K562 (cell line): ENCODE results near the gene FZD10. TPM values are rescaled to one million over a fixed set of nuclear protein-coding genes. Genes with fewer than 3 reads are reported as not detected.

Experiments used
- ATAC-seq: fragments of 200-7000 bp; cut with Tn5 transposase; 3 replicates; pipeline ENCODE4 v1.9.1; 2020; ENCODE audit warnings: moderate library complexity
- BruUV-seq: library from RNA; stranded (reverse); fragments of 400-500 nt; replicated peaks from 2 replicates; lab custom pipeline; 2021; lab: Mats Ljungman, UMichigan
- CTCF ChIA-PET: fragments of 300-600 bp; formaldehyde crosslinking; extraction: SDS; loops from one replicate; lab custom pipeline; 2021; ENCODE audit warnings: low intra/inter-chr PET ratio; lab: Yijun Ruan, JAX
- POLR2A ChIA-PET: fragments of 300-600, 350-650 bp; sonication (Branson Sonifier 250); formaldehyde crosslinking; extraction: SDS; loops from one replicate; lab custom pipeline; 2021; ENCODE audit warnings: antibody characterized with exemption, inconsistent platforms; lab: Yijun Ruan, JAX
- DNase-seq, 4 experiments: peaks; one replicate each; pipeline versions ENCODE4 v3.0.0 to v3.0.0-alpha.2; 2011 to 2018; ENCODE audit warnings: low spot score in 3 of 4, mixed read lengths in 3 of 4; ENCODE audit errors: extremely low read depth in 1 of 4
- FAIRE-seq: peaks from 2 replicates; lab custom pipeline; 2011; peaks lifted over from hg19 to GRCh38; lab: Jason Lieb, UNC
- H2AFZ ChIP-seq: 2 replicates; pipeline ENCODE4 v1.6.0; 2011; ENCODE audit warnings: low read depth, low read length, control low read depth, inconsistent platforms
- H3K27ac ChIP-seq: fragments of 200-600 bp; 3 replicates; pipeline ENCODE4 v1.8.0; 2011; ENCODE audit warnings: low read depth, mild to moderate bottlenecking, control low read depth, inconsistent platforms, low read length, moderate library complexity, mixed read lengths; ENCODE audit errors: extremely low read depth
- H3K27me3 ChIP-seq, 2 experiments: fragments of 300-600 bp in 1 of 2; 2 replicates in 1 of 2; 3 replicates in 1 of 2; pipeline versions ENCODE4 v1.6.0 to v1.8.0; 2011; ENCODE audit warnings: inconsistent platforms in 2 of 2, low read length in 2 of 2, mild to moderate bottlenecking in 1 of 2, mixed read lengths in 1 of 2, moderate library complexity in 1 of 2; ENCODE audit not compliant: control insufficient read depth in 2 of 2, insufficient read depth in 2 of 2
- H3K36me3 ChIP-seq: fragments of 300-600 bp; 3 replicates; pipeline ENCODE4 v1.8.0; 2011; ENCODE audit warnings: mild to moderate bottlenecking, low read length, inconsistent platforms; ENCODE audit not compliant: control insufficient read depth, insufficient read depth
- H3K4me1 ChIP-seq, 2 experiments: fragments of 200-600 bp in 1 of 2; replicated peaks in 1 of 2; 2 replicates in 1 of 2; 3 replicates in 1 of 2; pipeline versions ENCODE4 v1.5.1 to v1.8.0; 2011; ENCODE audit warnings: inconsistent platforms in 2 of 2, low read length in 2 of 2, mild to moderate bottlenecking in 1 of 2, mixed read lengths in 1 of 2, moderate library complexity in 1 of 2; ENCODE audit not compliant: control insufficient read depth in 2 of 2, insufficient read depth in 2 of 2
- H3K4me2 ChIP-seq: 2 replicates; pipeline ENCODE4 v1.6.1; 2011; ENCODE audit warnings: low read length, control low read depth, inconsistent platforms, mixed read lengths; ENCODE audit not compliant: insufficient read depth
- H3K4me3 ChIP-seq: fragments of 200-600 bp; sonication (generic), shearing (Covaris generic); 2 replicates; pipeline ENCODE4 v1.5.1; 2016; ENCODE audit warnings: control low read depth, inconsistent platforms
- H3K79me2 ChIP-seq: fragments of 200-600 bp; 3 replicates; pipeline ENCODE4 v1.8.0; 2011; ENCODE audit warnings: low read length, inconsistent platforms; ENCODE audit not compliant: control insufficient read depth, insufficient read depth
- H3K9ac ChIP-seq, 2 experiments: 2 replicates each; pipeline versions ENCODE4 v1.6.0 to v1.6.1; 2011; ENCODE audit warnings: low read depth in 2 of 2, low read length in 2 of 2, control low read depth in 1 of 2, inconsistent platforms in 1 of 2, mild to moderate bottlenecking in 1 of 2, mixed read lengths in 1 of 2; ENCODE audit not compliant: insufficient read depth in 1 of 2
- H3K9me1 ChIP-seq: one replicate; pipeline ENCODE4 v1.6.0; 2011; ENCODE audit warnings: inconsistent platforms, mild to moderate bottlenecking, low read length, moderate library complexity; ENCODE audit not compliant: control insufficient read depth, insufficient read depth
- H3K9me3 ChIP-seq: replicated peaks from 2 replicates; pipeline ENCODE4 v1.5.1; 2011; ENCODE audit warnings: low read depth, low read length, inconsistent platforms; ENCODE audit not compliant: control insufficient read depth, insufficient read depth
- H4K20me1 ChIP-seq: replicated peaks from 2 replicates; pipeline ENCODE4 v1.6.1; 2011; ENCODE audit warnings: low read length, inconsistent platforms, mixed read lengths; ENCODE audit not compliant: control insufficient read depth, insufficient read depth
- CBFA2T2 ChIP-seq: fragments of 450-650 bp; conservative IDR thresholded peaks from 2 replicates; pipeline ENCODE4 v1.6.1; 2017; ENCODE audit warnings: mild to moderate bottlenecking
- EZH2 ChIP-seq: IDR thresholded peaks from 2 replicates; pipeline ENCODE4 v1.6.1; 2012; ENCODE audit warnings: low read depth, mild to moderate bottlenecking, inconsistent platforms, low read length, borderline replicate concordance
- FOXJ3 ChIP-seq: sonication (generic); formaldehyde crosslinking; IDR thresholded peaks from 2 replicates; pipeline ENCODE4 v1.4.0; 2020; ENCODE audit warnings: mild to moderate bottlenecking, missing genetic modification reagents
- HCFC1 ChIP-seq: IDR thresholded peaks from 2 replicates; pipeline ENCODE4 v1.6.1; 2012; ENCODE audit warnings: low read depth, low read length, improper control_type of control experiment
- NCOA4 ChIP-seq: fragments of 450-650 bp; IDR thresholded peaks from 2 replicates; pipeline ENCODE4 v1.6.1; 2018; ENCODE audit warnings: mild to moderate bottlenecking; ENCODE audit not compliant: partially characterized antibody
- PHB ChIP-seq: fragments of 250-450 bp; sonication (Bioruptor Pico); IDR thresholded peaks from 2 replicates; pipeline ENCODE4 v1.5.0; 2021
- POLR2A ChIP-seq: fragments of 450-650 bp; conservative IDR thresholded peaks from 2 replicates; pipeline ENCODE4 v1.6.1; 2016
- SRSF7 ChIP-seq: fragments of 200-400 bp; formaldehyde crosslinking; optimal IDR thresholded peaks from 2 replicates; pipeline ENCODE3; 2017; ENCODE audit warnings: mild to moderate bottlenecking, low read depth, low read length
- ZNF384 ChIP-seq: IDR thresholded peaks from 2 replicates; pipeline ENCODE4 v1.6.1; 2012; ENCODE audit warnings: low read depth, low read length, improper control_type of control experiment
- ZNF408 ChIP-seq: fragments of 250-450 bp; sonication (Bioruptor Pico); IDR thresholded peaks from 2 replicates; pipeline ENCODE4 v1.4.0; 2020; ENCODE audit warnings: low read depth, mild to moderate bottlenecking, moderate library complexity
- ZNF589 ChIP-seq: fragments of 200-800 bp; sonication (Bioruptor generic); IDR thresholded peaks from 2 replicates; pipeline ENCODE4 v1.6.1; 2016; ENCODE audit warnings: low read depth, missing genetic modification characterization, missing compliant biosample characterization
- ZNF780A ChIP-seq: fragments of 250-450 bp; sonication (Bioruptor Pico); IDR thresholded peaks from 2 replicates; pipeline ENCODE4 v1.5.0; 2021; ENCODE audit warnings: mild to moderate bottlenecking
- ZZZ3 ChIP-seq: fragments of 450-650 bp; IDR thresholded peaks from 2 replicates; pipeline ENCODE4 v1.6.1; 2016; ENCODE audit warnings: antibody characterized with exemption, mild to moderate bottlenecking, moderate library complexity
- WGBS: fragments of 100-300 bp; shearing (Covaris generic); methylation state at CpG from one replicate; pipeline ENCODE4 v1.1.6; 2016; ENCODE audit warnings: low coverage, mixed read lengths; ENCODE audit not compliant: insufficient coverage; ENCODE audit errors: missing lambda C conversion rate; 5-methylcytosine and 5-hydroxymethylcytosine counted together
- in situ Hi-C: fragments of 300-500 bp; cut with MboI; formaldehyde crosslinking; loops from 4 replicates; pipeline ENCODE4 v1.15.0; 2018; ENCODE audit warnings: inconsistent platforms, mixed read lengths
- intact Hi-C: fragments of 100-400 bp; cut with micrococcal nuclease; formaldehyde crosslinking; loops from 2 replicates; pipeline ENCODE4 v1.14.2; 2022
- polyA plus RNA-seq, 8 experiments: library from polyadenylated mRNA; depleted of rRNA in 4 of 8; stranded (reverse) in 5 of 8; unstranded in 3 of 8; fragments of >200 nt; fragmentation: Nextera tagmentation in 2 of 8; fragmentation: Illumina TruSeq in 1 of 8; extraction: Ambion mirVana in 2 of 8; extraction: Trizol in 1 of 8; gene quantifications; 2 replicates each; pipeline versions ENCODE4 v1.2.1 to v1.2.3, GENCODE V29; 2011 to 2014; ENCODE audit warnings: inconsistent platforms in 1 of 8, missing spikeins in 1 of 8
- total RNA-seq, 7 experiments: library from RNA; depleted of rRNA in 6 of 7; stranded (reverse); fragments of >200 nt in 6 of 7; fragmentation: Illumina TruSeq in 2 of 7; extraction: Trizol in 2 of 7; gene quantifications; 2 replicates each; pipeline versions ENCODE4 v1.2.1 to v1.2.3, GENCODE V29; 2011 to 2021; ENCODE audit warnings: low replicate concordance in 1 of 7
- TF ChIP-seq, protein P1 (sequence below): sonication (generic); formaldehyde crosslinking; IDR thresholded peaks from 2 replicates; pipeline ENCODE4 v1.8.1; 2023; ENCODE audit warnings: mild to moderate bottlenecking, missing genetic modification reagents
- TF ChIP-seq, protein P2 (sequence below): fragments of 250-450 bp; sonication (Bioruptor Pico); IDR thresholded peaks from 2 replicates; pipeline ENCODE4 v1.4.0; 2020; ENCODE audit warnings: borderline replicate concordance
- TF ChIP-seq, protein P3 (sequence below), 3 experiments: fragments of 200-800 bp in 1 of 3; fragments of 250-450 bp in 1 of 3; fragments of 450-650 bp in 1 of 3; sonication (Bioruptor Pico) in 1 of 3; sonication (Bioruptor generic) in 1 of 3; formaldehyde crosslinking in 1 of 3; IDR thresholded peaks; 2 replicates each; pipeline versions ENCODE4 v1.6.1 to v1.8.0; 2016 to 2022; ENCODE audit warnings: mild to moderate bottlenecking in 2 of 3, missing genetic modification characterization in 2 of 3, missing compliant biosample characterization in 1 of 3, moderate library complexity in 1 of 3

Gene FZD10
- total and polyA plus RNA-seq, 9 of the 15 experiments (the other 6 are each of a cell fraction or from before 2014, with no cell fraction given) = not detected

DNA sequence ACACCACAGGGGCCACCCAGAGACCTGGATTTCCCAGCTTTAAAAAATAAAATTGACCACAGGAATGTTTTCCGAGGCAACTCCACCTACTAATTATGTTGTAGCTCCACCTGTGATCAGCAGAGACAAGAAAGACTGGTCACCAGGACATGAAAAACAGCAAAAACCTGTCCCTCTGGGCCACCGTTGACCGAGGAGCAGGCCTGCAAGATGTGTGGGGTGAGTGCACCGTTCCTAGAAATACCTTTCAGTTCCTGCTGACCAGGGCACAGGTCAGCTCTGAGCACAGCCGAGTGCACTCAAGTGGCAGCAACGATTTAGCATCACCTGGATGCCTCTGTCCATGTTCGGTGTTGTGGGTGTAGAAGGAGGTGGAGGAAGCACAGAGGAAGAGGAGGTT, 16.9 kb downstream of the FZD10 start:
- no peak overlapping the region for H3K4me3 ChIP-seq
- in situ Hi-C loops = no loop called here
- H3K9me1 ChIP-seq = no peaks in the 10 kb centered on the region
- ATAC-seq (no peak), DNase-seq (no peak), FAIRE-seq (no peak)
- no peaks in the 10 kb centered on the region for H3K4me1 ChIP-seq
- no peak overlapping the region for H3K4me2 ChIP-seq
- no peak overlapping the region for H2AFZ ChIP-seq
- H3K9ac ChIP-seq = no peak overlapping the region
- POLR2A ChIA-PET = no interaction called here
- BruUV-seq = no TSS peak
- no peaks in the 10 kb centered on the region for H3K79me2 ChIP-seq
- H3K9me3 ChIP-seq = no peaks in the 10 kb centered on the region
- H3K27me3 ChIP-seq = peaks cover 0 to 13% of the 10 kb centered on the region in 2 experiments; a peak in 3 of 5 replicates
- H3K36me3 ChIP-seq = no peaks in the 10 kb centered on the region
- no peaks in the 10 kb centered on the region for H4K20me1 ChIP-seq
- WGBS = 2% methylated on average over 7 of the region's 7 CpGs
- TF ChIP-seq ZZZ3 (no peak), EZH2 (no peak), FOXJ3 (CRISPR knock-in tag) (no peak), SRSF7 (no peak), CBFA2T2 (no peak), ZNF384 (no peak), ZNF408 (no peak), HCFC1 (no peak), ZNF780A (no peak), POLR2A (no peak), ZNF589 (CRISPR knock-in tag) (no peak), PHB (CRISPR knock-in tag) (no peak), NCOA4 (no peak)
- TF ChIP-seq, protein P1, sequence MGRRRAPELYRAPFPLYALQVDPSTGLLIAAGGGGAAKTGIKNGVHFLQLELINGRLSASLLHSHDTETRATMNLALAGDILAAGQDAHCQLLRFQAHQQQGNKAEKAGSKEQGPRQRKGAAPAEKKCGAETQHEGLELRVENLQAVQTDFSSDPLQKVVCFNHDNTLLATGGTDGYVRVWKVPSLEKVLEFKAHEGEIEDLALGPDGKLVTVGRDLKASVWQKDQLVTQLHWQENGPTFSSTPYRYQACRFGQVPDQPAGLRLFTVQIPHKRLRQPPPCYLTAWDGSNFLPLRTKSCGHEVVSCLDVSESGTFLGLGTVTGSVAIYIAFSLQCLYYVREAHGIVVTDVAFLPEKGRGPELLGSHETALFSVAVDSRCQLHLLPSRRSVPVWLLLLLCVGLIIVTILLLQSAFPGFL (CRISPR knock-in tag) = no peak
- TF ChIP-seq, protein P2, sequence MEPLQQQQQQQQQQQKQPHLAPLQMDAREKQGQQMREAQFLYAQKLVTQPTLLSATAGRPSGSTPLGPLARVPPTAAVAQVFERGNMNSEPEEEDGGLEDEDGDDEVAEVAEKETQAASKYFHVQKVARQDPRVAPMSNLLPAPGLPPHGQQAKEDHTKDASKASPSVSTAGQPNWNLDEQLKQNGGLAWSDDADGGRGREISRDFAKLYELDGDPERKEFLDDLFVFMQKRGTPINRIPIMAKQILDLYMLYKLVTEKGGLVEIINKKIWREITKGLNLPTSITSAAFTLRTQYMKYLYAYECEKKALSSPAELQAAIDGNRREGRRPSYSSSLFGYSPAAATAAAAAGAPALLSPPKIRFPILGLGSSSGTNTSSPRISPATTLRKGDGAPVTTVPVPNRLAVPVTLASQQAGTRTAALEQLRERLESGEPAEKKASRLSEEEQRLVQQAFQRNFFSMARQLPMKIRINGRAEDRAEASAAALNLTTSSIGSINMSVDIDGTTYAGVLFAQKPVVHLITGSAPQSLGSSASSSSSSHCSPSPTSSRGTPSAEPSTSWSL (CRISPR knock-in tag) = no peak
- TF ChIP-seq, protein P3, sequence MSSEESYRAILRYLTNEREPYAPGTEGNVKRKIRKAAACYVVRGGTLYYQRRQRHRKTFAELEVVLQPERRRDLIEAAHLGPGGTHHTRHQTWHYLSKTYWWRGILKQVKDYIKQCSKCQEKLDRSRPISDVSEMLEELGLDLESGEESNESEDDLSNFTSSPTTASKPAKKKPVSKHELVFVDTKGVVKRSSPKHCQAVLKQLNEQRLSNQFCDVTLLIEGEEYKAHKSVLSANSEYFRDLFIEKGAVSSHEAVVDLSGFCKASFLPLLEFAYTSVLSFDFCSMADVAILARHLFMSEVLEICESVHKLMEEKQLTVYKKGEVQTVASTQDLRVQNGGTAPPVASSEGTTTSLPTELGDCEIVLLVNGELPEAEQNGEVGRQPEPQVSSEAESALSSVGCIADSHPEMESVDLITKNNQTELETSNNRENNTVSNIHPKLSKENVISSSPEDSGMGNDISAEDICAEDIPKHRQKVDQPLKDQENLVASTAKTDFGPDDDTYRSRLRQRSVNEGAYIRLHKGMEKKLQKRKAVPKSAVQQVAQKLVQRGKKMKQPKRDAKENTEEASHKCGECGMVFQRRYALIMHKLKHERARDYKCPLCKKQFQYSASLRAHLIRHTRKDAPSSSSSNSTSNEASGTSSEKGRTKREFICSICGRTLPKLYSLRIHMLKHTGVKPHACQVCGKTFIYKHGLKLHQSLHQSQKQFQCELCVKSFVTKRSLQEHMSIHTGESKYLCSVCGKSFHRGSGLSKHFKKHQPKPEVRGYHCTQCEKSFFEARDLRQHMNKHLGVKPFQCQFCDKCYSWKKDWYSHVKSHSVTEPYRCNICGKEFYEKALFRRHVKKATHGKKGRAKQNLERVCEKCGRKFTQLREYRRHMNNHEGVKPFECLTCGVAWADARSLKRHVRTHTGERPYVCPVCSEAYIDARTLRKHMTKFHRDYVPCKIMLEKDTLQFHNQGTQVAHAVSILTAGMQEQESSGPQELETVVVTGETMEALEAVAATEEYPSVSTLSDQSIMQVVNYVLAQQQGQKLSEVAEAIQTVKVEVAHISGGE (CRISPR knock-in tag; IDR thresholded peaks at IDR 0.05) = no peak
- CTCF ChIA-PET = no interaction called here
- H3K27ac ChIP-seq = no peak overlapping the region
- intact Hi-C loops = no loop called here
